Endothelial cell of umbilical vein (primary cell): Measurements from ENCODE around the gene CHMP1B.

Experiments used
- EZH2 ChIP-seq: IDR thresholded peaks from 2 replicates; pipeline ENCODE4 v1.6.1; 2012; ENCODE audit warnings: borderline replicate concordance, low read depth, mild to moderate bottlenecking, moderate library complexity, low read length, inconsistent platforms; ENCODE audit not compliant: severe bottlenecking
- FOS ChIP-seq: IDR thresholded peaks from 2 replicates; pipeline ENCODE4 v1.6.1; 2011; ENCODE audit warnings: mild to moderate bottlenecking, low read length, moderate library complexity, borderline replicate concordance; ENCODE audit not compliant: insufficient read depth
- GATA2 ChIP-seq: IDR thresholded peaks from 2 replicates; pipeline ENCODE4 v1.7.0; 2011; ENCODE audit warnings: low read depth, mild to moderate bottlenecking, moderate library complexity, mixed read lengths, low read length; ENCODE audit not compliant: insufficient read length, insufficient read depth
- JUN ChIP-seq: IDR thresholded peaks from 2 replicates; pipeline ENCODE4 v1.6.1; 2011; ENCODE audit warnings: borderline replicate concordance, low read depth; ENCODE audit not compliant: insufficient read length, insufficient read depth
- MYC ChIP-seq: IDR thresholded peaks from one replicate; pipeline ENCODE4 v1.6.1; 2011; ENCODE audit warnings: mild to moderate bottlenecking, low read depth, low read length
- POLR2A ChIP-seq: IDR thresholded peaks from 2 replicates; pipeline ENCODE4 v1.6.1; 2012; ENCODE audit warnings: low read depth, mild to moderate bottlenecking, control low read depth, low read length
- POLR2AphosphoS5 ChIP-seq: IDR thresholded peaks from 2 replicates; pipeline ENCODE4 v1.6.1; 2012; ENCODE audit warnings: low read depth, mild to moderate bottlenecking, control low read depth, low read length, moderate library complexity; ENCODE audit not compliant: insufficient read depth
- TF ChIP-seq, protein P1 (sequence below), 2 donors: IDR thresholded peaks; 1 replicate in 1 of 2; 2 replicates in 1 of 2; pipeline ENCODE4 v1.5.1; 2011; ENCODE audit warnings: low read length in 2 of 2, mild to moderate bottlenecking in 2 of 2, moderate library complexity in 2 of 2, control low read depth in 1 of 2, inconsistent platforms in 1 of 2, low read depth in 1 of 2; ENCODE audit not compliant: insufficient read depth in 1 of 2; ENCODE audit errors: extremely low read depth in 1 of 2
- TF ChIP-seq, protein P2 (sequence below): IDR thresholded peaks from 2 replicates; pipeline ENCODE4 v1.6.1; 2011; ENCODE audit not compliant: insufficient read depth, insufficient read length

DNA sequence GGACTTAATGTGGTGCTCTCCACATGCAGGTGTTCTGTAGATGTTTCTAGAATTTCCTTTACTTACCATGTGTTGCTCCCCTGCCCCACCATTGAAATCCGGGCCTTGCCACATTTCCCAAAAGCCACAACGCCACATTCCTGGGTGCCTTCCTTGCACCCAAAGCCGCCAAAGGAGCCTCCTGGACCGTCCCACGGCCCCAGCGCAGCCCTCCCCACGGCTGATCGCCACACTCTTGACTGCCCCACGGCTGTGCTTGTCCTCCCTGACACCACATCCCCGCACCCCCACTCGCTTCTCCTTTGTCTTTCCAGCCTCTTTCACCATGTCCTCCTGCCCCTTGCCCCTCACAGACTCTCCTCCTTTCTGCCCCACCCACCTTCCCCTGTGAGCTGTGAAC, 40.2 kb upstream of the CHMP1B start:
- TF ChIP-seq, protein P1, sequence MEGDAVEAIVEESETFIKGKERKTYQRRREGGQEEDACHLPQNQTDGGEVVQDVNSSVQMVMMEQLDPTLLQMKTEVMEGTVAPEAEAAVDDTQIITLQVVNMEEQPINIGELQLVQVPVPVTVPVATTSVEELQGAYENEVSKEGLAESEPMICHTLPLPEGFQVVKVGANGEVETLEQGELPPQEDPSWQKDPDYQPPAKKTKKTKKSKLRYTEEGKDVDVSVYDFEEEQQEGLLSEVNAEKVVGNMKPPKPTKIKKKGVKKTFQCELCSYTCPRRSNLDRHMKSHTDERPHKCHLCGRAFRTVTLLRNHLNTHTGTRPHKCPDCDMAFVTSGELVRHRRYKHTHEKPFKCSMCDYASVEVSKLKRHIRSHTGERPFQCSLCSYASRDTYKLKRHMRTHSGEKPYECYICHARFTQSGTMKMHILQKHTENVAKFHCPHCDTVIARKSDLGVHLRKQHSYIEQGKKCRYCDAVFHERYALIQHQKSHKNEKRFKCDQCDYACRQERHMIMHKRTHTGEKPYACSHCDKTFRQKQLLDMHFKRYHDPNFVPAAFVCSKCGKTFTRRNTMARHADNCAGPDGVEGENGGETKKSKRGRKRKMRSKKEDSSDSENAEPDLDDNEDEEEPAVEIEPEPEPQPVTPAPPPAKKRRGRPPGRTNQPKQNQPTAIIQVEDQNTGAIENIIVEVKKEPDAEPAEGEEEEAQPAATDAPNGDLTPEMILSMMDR (IDR thresholded peaks at IDR 0.05; ENCODE audit: extremely low read depth in 1 of 2, insufficient read depth in 1 of 2, low read depth in 1 of 2, low read length in 2 of 2) = no peak
- TF ChIP-seq POLR2A = no peak
- TF ChIP-seq, protein P2, sequence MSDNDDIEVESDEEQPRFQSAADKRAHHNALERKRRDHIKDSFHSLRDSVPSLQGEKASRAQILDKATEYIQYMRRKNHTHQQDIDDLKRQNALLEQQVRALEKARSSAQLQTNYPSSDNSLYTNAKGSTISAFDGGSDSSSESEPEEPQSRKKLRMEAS = no peak
- TF ChIP-seq POLR2AphosphoS5 = no peak
- TF ChIP-seq FOS = no peak
- TF ChIP-seq EZH2 = no peak
- no peak for TF ChIP-seq JUN
- TF ChIP-seq GATA2 = no peak
- no peak for TF ChIP-seq MYC
